Endodermal cell (in vitro differentiated cells): ENCODE measurements around the gene TRABD2B. TPM values are rescaled to one million over a fixed set of nuclear protein-coding genes. Genes with fewer than 3 reads are reported as not detected.
A peak's percentile ranks its signal among the peaks of the same experiment; 100 is the strongest.

Experiments
- DNase-seq: peaks from one replicate; pipeline ENCODE4 v3.0.0-alpha.2; 2017
- H3K27ac ChIP-seq: 2 replicates; pipeline ENCODE4 v1.5.1; 2013; ENCODE audit warnings: mild to moderate bottlenecking, low read depth, low read length, moderate library complexity
- H3K27me3 ChIP-seq: 2 replicates; pipeline ENCODE4 v1.6.1; 2013; ENCODE audit warnings: mild to moderate bottlenecking, low read length, moderate library complexity; ENCODE audit not compliant: insufficient read depth, control insufficient read depth, poor library complexity, severe bottlenecking
- H3K36me3 ChIP-seq: 2 replicates; pipeline ENCODE4 v1.7.0; 2013; ENCODE audit warnings: mild to moderate bottlenecking, low read length, moderate library complexity; ENCODE audit not compliant: control insufficient read depth, insufficient read depth
- H3K4me1 ChIP-seq: one replicate; pipeline ENCODE4 v1.7.0; 2013; ENCODE audit warnings: low read length; ENCODE audit not compliant: control insufficient read depth, insufficient read depth
- H3K4me3 ChIP-seq: 2 replicates; pipeline ENCODE4 v1.5.1; 2013; ENCODE audit warnings: mild to moderate bottlenecking, low read length, moderate library complexity
- H3K9ac ChIP-seq: 2 replicates; pipeline ENCODE4 v1.6.1; 2013; ENCODE audit warnings: mild to moderate bottlenecking, low read length, moderate library complexity; ENCODE audit not compliant: poor library complexity, severe bottlenecking; ENCODE audit errors: extremely low read depth
- H3K9me3 ChIP-seq: 2 replicates; pipeline ENCODE4 v1.6.1; 2013; ENCODE audit warnings: mild to moderate bottlenecking, low read length, moderate library complexity; ENCODE audit not compliant: control insufficient read depth
- H3K27ac Mint-ChIP-seq: 2 replicates; pipeline ENCODE4 v1.8.0; 2020; ENCODE audit warnings: mixed read lengths
- H3K27me3 Mint-ChIP-seq: 2 replicates; pipeline ENCODE4 v1.8.0; 2021; ENCODE audit warnings: mild to moderate bottlenecking, mixed read lengths; ENCODE audit not compliant: insufficient read depth
- H3K36me3 Mint-ChIP-seq: 2 replicates; pipeline ENCODE4 v1.8.0; 2020; ENCODE audit warnings: low read depth, mixed read lengths
- H3K4me1 Mint-ChIP-seq: 2 replicates; pipeline ENCODE4 v1.8.0; 2020; ENCODE audit warnings: mixed read lengths
- H3K4me3 Mint-ChIP-seq: 2 replicates; pipeline ENCODE4 v1.8.0; 2020; ENCODE audit warnings: mild to moderate bottlenecking, moderate library complexity, mixed read lengths
- H3K9me3 Mint-ChIP-seq: 2 replicates; pipeline ENCODE4 v1.8.0; 2020; ENCODE audit warnings: mild to moderate bottlenecking, mixed read lengths
- CTCF ChIP-seq: fragments of 200-600 bp; sonication (generic); conservative IDR thresholded peaks from 2 replicates; pipeline ENCODE4 v1.5.0; 2021; ENCODE audit warnings: antibody characterized with exemption, mild to moderate bottlenecking
- WGBS, 2 experiments: methylation state at CpG; one replicate each; pipeline versions ENCODE4 v1.1.5 to v1.1.7; 2013; ENCODE audit warnings: missing lambda C conversion rate in 2 of 2, mixed read lengths in 1 of 2; ENCODE audit not compliant: insufficient coverage in 1 of 2, insufficient read length in 1 of 2; 5-methylcytosine and 5-hydroxymethylcytosine counted together
- total RNA-seq, 2 donors: library from RNA; stranded (reverse); fragmentation: NEBNext Ultra II Directional in 1 of 2; extraction: Animal tissue kit (Norgen Biotek cat#: 25700) in 1 of 2; gene quantifications; 2 replicates in 1 of 2; 3 replicates in 1 of 2; pipeline ENCODE4 v1.2.1, GENCODE V29; 2021

Gene TRABD2B
- total RNA-seq, 2 donors from 2014 or later, result 24.4 to 28.0 TPM

GRCh38 chr1:47953661-47954060 is 43.5 kb downstream of the TRABD2B start:
- H3K36me3 ChIP-seq, result peaks cover 17% of the 10 kb centered on the region
- Mint-ChIP-seq H3K9me3 (peaks cover 27% of the 10 kb centered on the region), H3K27ac (no peak overlapping the region), H3K27me3 (peaks cover 7% of the 10 kb centered on the region), H3K36me3 (peaks cover 19% of the 10 kb centered on the region), H3K4me3 (no peak overlapping the region), H3K4me1 (peaks cover 21% of the 10 kb centered on the region)
- H3K4me3 ChIP-seq, result no peak overlapping the region
- no peaks in the 10 kb centered on the region for H3K27me3 ChIP-seq
- 82 to 94% methylated on average over 3 of the region's 3 CpGs for WGBS, 2 experiments
- H3K27ac ChIP-seq, result no peak overlapping the region
- H3K9me3 ChIP-seq, result peaks cover 6% of the 10 kb centered on the region
- DNase-seq, result no peak
- no peak for TF ChIP-seq CTCF
- peaks cover 9% of the 10 kb centered on the region for H3K4me1 ChIP-seq
- H3K9ac ChIP-seq, result no peak overlapping the region

DNA sequence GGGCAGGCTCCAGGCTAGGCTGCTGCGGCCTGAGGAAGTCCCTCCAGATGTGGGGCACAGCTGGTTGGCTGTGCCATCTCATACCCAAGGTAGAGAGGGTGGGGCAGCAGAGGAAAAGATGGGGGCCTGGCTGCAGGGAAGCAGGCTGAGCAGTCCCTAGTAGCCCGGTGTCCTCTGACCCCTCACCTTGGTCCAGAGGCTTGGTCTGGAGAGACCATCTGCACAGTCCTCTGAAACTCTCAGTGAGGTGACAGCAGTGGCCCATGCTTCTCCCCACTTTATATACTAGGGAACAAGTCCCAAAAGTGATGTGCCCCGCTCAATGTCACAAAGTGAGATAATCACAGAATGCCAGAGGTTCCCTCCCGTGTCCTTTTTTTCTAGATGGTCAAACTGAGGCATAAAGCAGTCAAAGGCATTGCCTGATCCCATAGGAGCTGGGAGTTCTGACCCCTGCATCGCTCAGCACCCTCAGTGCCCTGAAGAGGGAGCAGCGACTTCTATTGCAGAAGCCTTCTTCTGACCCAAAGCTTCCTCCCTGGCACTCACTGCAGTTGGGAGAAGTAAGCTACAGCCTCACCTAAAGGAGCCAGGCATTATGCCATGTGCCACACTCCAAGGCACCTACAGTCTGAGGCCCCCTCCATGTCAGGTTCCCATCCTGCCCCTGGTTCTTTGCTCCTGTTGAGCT is 45.5 kb downstream of the TRABD2B start:
- peak; percentile 70 for TF ChIP-seq CTCF
- Histone ChIP-seq H3K36me3 (peaks cover 12% of the 10 kb centered on the region), H3K9me3 (no peaks in the 10 kb centered on the region), H3K9ac (no peak overlapping the region), H3K4me1 (peaks cover 16% of the 10 kb centered on the region), H3K27me3 (no peaks in the 10 kb centered on the region), H3K4me3 (no peak overlapping the region), H3K27ac (no peak overlapping the region)
- Mint-ChIP-seq H3K27me3 (peaks cover 9% of the 10 kb centered on the region), H3K4me1 (peaks cover 36% of the 10 kb centered on the region), H3K36me3 (peaks cover 8% of the 10 kb centered on the region), H3K27ac (no peak overlapping the region), H3K4me3 (no peak overlapping the region), H3K9me3 (peaks cover 15% of the 10 kb centered on the region)
- DNase-seq, result peak; percentile 72
- 84 to 91% methylated on average over 5 to 6 of the region's 6 CpGs for WGBS, 2 experiments

GRCh38 chr1:47951026-47951425 is 46.2 kb downstream of the TRABD2B start:
- no peak overlapping the region for H3K4me3 ChIP-seq
- H3K4me1 Mint-ChIP-seq, result peaks cover 36% of the 10 kb centered on the region
- H3K4me3 Mint-ChIP-seq, result no peak overlapping the region
- TF ChIP-seq CTCF, result no peak
- H3K27me3 ChIP-seq, result no peaks in the 10 kb centered on the region
- H3K9ac ChIP-seq, result no peak overlapping the region
- H3K27me3 Mint-ChIP-seq, result peaks cover 9% of the 10 kb centered on the region
- no peak overlapping the region for H3K27ac ChIP-seq
- H3K36me3 Mint-ChIP-seq, result peaks cover 2% of the 10 kb centered on the region
- peaks cover 16% of the 10 kb centered on the region for H3K4me1 ChIP-seq
- DNase-seq, result no peak
- H3K9me3 ChIP-seq, result no peaks in the 10 kb centered on the region
- no peak overlapping the region for H3K27ac Mint-ChIP-seq
- peaks cover 18% of the 10 kb centered on the region for H3K36me3 ChIP-seq
- H3K9me3 Mint-ChIP-seq, result peaks cover 9% of the 10 kb centered on the region
- WGBS, 2 experiments, result 90 to 96% methylated on average over 2 to 8 of the region's 8 CpGs
